GM19452 (cell line): Measurements from ENCODE around the gene LPAR3.
"Not testable (repeated sequence)": the region's sequence is repeated elsewhere in the genome, so short reads cannot be mapped to it uniquely, and the experiment has no call there.

Experiments
- ATAC-seq: cut with Tn5 transposase; IDR thresholded peaks from one replicate; pipeline ENCODE4 v1.9.1; 2021; ENCODE audit not compliant: unreplicated experiment

Gene LPAR3

GRCh38 chr1:84907095-84907827 lies 14.3 kb upstream of the LPAR3 start:
- ATAC-seq: no peak

GRCh38 chr1:84902727-84903126 lies 9.7 kb upstream of the LPAR3 start:
- ATAC-seq: not testable (repeated sequence)

GRCh38 chr1:84899969-84900368 lies 7.0 kb upstream of the LPAR3 start:
- no peak for ATAC-seq

GRCh38 chr1:84896279-84896678 lies 3.3 kb upstream of the LPAR3 start:
- ATAC-seq: no peak

GRCh38 chr1:84890566-84890965 lies 2.4 kb downstream of the LPAR3 start:
- ATAC-seq: no peak

GRCh38 chr1:84889437-84889836 lies 3.6 kb downstream of the LPAR3 start:
- ATAC-seq: no peak

- ATAC-seq: no peak
Observed at GRCh38 chr1:84888753-84889152, 4.3 kb downstream of the LPAR3 start.

GRCh38 chr1:84887261-84887934 lies 5.6 kb downstream of the LPAR3 start:
- no peak for ATAC-seq

- no peak for ATAC-seq
Observed at GRCh38 chr1:84885469-84885868, 7.5 kb downstream of the LPAR3 start.

GRCh38 chr1:84884671-84885389 lies 8.2 kb downstream of the LPAR3 start:
- ATAC-seq: no peak

- no peak for ATAC-seq
Observed at GRCh38 chr1:84883286-84883685, 9.7 kb downstream of the LPAR3 start.

- ATAC-seq: no peak
Observed at GRCh38 chr1:84877592-84877991, 15.4 kb downstream of the LPAR3 start.

GRCh38 chr1:84876353-84876752 lies 16.7 kb downstream of the LPAR3 start:
- ATAC-seq: no peak

- ATAC-seq: no peak
Observed at GRCh38 chr1:84873366-84873765, 19.6 kb downstream of the LPAR3 start.

- no peak for ATAC-seq
Observed at GRCh38 chr1:84872696-84873355, 20.2 kb downstream of the LPAR3 start.

GRCh38 chr1:84871181-84871580 lies 21.8 kb downstream of the LPAR3 start:
- no peak for ATAC-seq

- no peak for ATAC-seq
Observed at GRCh38 chr1:84870591-84870990, 22.4 kb downstream of the LPAR3 start.

GRCh38 chr1:84869720-84870119 lies 23.3 kb downstream of the LPAR3 start:
- no peak for ATAC-seq

- peak; percentile 95 for ATAC-seq
Observed at GRCh38 chr1:84862810-84863251, 30.2 kb downstream of the LPAR3 start.

GRCh38 chr1:84861988-84862644 lies 30.9 kb downstream of the LPAR3 start:
- peak; percentile 27 for ATAC-seq

- ATAC-seq: no peak
Observed at GRCh38 chr1:84861516-84861915, 31.5 kb downstream of the LPAR3 start.
